ENCODE data around the gene RBPJL. TPM values are rescaled to one million over a fixed set of nuclear protein-coding genes. Genes with fewer than 3 reads are reported as not detected.
A peak's percentile ranks its signal among the peaks of the same experiment; 100 is the strongest.

RBPJL gene
- total RNA-seq, 1 experiment from 2014 or later: 0.85 TPM

DNA sequence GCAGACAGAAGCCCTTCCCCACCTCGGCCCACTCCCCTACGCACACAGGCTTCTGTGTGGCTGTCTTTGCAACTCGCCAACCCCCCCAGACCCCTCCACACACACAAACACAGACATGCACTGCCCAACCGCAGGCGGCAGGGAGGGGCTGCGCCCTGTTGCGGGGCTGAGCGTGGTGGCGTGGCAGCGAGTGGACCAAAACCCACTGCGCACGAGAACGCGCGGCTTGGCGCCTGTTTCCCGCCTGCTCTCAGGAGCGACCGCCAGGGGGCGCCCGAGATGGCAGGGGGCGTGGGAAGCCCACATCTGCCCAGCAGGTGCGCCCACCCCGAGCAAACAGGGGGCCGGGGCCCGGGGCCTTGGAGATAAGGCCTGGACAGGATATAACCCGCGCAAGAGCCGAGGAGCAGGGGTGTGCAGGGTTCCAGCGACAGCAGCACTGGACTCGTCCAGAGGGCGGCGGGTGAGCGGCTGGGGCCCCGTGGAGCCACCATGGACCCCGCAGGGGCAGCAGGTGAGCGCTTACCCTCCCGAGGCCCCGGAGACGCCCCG is at the start of gene RBPJL (continued):
- TF ChIP-seq MYBL2 (CRISPR knock-in tag; IDR thresholded peaks at IDR 0.05) (no peak), ZNF671 (CRISPR knock-in tag; IDR thresholded peaks at IDR 0.05) (no peak), FOXJ3 (CRISPR knock-in tag; IDR thresholded peaks at IDR 0.05; ENCODE audit: borderline replicate concordance) (no peak), FOXK1 (CRISPR knock-in tag; IDR thresholded peaks at IDR 0.05) (peak; percentile 42; the same call in 1 of the 2 replicates), MXD4 (CRISPR knock-in tag; IDR thresholded peaks at IDR 0.05; ENCODE audit: borderline replicate concordance) (no peak), GABPB1 (CRISPR knock-in tag; IDR thresholded peaks at IDR 0.05) (no peak), GTF2I (CRISPR knock-in tag; conservative IDR thresholded peaks at IDR 0.05) (no peak), PRRX2 (CRISPR knock-in tag; IDR thresholded peaks at IDR 0.05) (no peak), ELF4 (CRISPR knock-in tag; IDR thresholded peaks at IDR 0.05; ENCODE audit: low read depth) (no peak), SMAD4 (CRISPR knock-in tag; IDR thresholded peaks at IDR 0.05) (no peak), ETV6 (CRISPR knock-in tag; IDR thresholded peaks at IDR 0.05) (peak; percentile 68; the same call in 1 of the 2 replicates), EMX1 (CRISPR knock-in tag; IDR thresholded peaks at IDR 0.05) (no peak), ZNF121 (CRISPR knock-in tag; IDR thresholded peaks at IDR 0.05) (no peak)
- TF ChIP-seq, protein P1, sequence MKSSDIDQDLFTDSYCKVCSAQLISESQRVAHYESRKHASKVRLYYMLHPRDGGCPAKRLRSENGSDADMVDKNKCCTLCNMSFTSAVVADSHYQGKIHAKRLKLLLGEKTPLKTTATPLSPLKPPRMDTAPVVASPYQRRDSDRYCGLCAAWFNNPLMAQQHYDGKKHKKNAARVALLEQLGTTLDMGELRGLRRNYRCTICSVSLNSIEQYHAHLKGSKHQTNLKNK (CRISPR knock-in tag; IDR thresholded peaks at IDR 0.05): no peak
- TF ChIP-seq, protein P2, sequence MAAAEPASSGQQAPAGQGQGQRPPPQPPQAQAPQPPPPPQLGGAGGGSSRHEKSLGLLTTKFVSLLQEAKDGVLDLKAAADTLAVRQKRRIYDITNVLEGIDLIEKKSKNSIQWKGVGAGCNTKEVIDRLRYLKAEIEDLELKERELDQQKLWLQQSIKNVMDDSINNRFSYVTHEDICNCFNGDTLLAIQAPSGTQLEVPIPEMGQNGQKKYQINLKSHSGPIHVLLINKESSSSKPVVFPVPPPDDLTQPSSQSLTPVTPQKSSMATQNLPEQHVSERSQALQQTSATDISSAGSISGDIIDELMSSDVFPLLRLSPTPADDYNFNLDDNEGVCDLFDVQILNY (CRISPR knock-in tag; IDR thresholded peaks at IDR 0.05): peak; percentile 94
- TF ChIP-seq, protein P3, sequence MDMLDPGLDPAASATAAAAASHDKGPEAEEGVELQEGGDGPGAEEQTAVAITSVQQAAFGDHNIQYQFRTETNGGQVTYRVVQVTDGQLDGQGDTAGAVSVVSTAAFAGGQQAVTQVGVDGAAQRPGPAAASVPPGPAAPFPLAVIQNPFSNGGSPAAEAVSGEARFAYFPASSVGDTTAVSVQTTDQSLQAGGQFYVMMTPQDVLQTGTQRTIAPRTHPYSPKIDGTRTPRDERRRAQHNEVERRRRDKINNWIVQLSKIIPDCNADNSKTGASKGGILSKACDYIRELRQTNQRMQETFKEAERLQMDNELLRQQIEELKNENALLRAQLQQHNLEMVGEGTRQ (CRISPR knock-in tag; IDR thresholded peaks at IDR 0.05): no peak
- TF ChIP-seq, protein P4, sequence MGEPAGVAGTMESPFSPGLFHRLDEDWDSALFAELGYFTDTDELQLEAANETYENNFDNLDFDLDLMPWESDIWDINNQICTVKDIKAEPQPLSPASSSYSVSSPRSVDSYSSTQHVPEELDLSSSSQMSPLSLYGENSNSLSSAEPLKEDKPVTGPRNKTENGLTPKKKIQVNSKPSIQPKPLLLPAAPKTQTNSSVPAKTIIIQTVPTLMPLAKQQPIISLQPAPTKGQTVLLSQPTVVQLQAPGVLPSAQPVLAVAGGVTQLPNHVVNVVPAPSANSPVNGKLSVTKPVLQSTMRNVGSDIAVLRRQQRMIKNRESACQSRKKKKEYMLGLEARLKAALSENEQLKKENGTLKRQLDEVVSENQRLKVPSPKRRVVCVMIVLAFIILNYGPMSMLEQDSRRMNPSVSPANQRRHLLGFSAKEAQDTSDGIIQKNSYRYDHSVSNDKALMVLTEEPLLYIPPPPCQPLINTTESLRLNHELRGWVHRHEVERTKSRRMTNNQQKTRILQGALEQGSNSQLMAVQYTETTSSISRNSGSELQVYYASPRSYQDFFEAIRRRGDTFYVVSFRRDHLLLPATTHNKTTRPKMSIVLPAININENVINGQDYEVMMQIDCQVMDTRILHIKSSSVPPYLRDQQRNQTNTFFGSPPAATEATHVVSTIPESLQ (CRISPR knock-in tag; IDR thresholded peaks at IDR 0.05): no peak
- TF ChIP-seq, protein P5, sequence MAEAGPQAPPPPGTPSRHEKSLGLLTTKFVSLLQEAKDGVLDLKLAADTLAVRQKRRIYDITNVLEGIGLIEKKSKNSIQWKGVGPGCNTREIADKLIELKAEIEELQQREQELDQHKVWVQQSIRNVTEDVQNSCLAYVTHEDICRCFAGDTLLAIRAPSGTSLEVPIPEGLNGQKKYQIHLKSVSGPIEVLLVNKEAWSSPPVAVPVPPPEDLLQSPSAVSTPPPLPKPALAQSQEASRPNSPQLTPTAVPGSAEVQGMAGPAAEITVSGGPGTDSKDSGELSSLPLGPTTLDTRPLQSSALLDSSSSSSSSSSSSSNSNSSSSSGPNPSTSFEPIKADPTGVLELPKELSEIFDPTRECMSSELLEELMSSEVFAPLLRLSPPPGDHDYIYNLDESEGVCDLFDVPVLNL (CRISPR knock-in tag; IDR thresholded peaks at IDR 0.05; ENCODE audit: borderline replicate concordance, low read depth): peak; percentile 89
- TF ChIP-seq, protein P6, sequence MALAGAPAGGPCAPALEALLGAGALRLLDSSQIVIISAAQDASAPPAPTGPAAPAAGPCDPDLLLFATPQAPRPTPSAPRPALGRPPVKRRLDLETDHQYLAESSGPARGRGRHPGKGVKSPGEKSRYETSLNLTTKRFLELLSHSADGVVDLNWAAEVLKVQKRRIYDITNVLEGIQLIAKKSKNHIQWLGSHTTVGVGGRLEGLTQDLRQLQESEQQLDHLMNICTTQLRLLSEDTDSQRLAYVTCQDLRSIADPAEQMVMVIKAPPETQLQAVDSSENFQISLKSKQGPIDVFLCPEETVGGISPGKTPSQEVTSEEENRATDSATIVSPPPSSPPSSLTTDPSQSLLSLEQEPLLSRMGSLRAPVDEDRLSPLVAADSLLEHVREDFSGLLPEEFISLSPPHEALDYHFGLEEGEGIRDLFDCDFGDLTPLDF (CRISPR knock-in tag; IDR thresholded peaks at IDR 0.05): 0 out of 2 replicates have a peak, but pooled peaks have one; percentile 29

DNA sequence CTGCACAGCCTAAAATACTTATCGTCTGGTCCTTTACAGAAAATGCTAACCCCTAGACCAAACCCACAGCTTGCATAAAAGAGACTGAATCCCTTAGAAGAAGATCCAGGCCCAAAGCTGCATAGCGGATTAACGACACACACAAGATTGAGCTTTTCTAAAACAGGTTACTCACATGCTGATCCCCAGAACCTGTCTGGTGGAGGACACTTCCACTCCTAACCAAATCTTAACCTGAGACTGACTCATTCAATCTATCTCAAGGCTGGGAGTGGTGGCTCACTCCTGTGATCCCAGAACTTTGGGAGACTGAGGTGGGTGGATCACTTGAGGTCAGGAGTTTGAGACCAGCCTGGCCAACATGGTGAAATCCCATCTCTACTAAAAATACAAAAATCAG is 49.5 kb upstream of the RBPJL start:
- Mint-ChIP-seq H3K27ac (no peak overlapping the region), H3K9me3 (no peaks in the 10 kb centered on the region), H3K4me1 (peaks cover 9% of the 10 kb centered on the region), H3K4me3 (no peak overlapping the region), H3K36me3 (no peaks in the 10 kb centered on the region), H3K27me3 (ENCODE audit: low read depth) (peaks cover under 1% of the 10 kb centered on the region; the same call in 1 of the 2 replicates)
- ChIA-PET CTCF (no interaction called here), POLR2A (no interaction called here)
- DNase-seq (ENCODE audit: low spot score): no peak
- ATAC-seq: no peak
- TF ChIP-seq, protein P7, sequence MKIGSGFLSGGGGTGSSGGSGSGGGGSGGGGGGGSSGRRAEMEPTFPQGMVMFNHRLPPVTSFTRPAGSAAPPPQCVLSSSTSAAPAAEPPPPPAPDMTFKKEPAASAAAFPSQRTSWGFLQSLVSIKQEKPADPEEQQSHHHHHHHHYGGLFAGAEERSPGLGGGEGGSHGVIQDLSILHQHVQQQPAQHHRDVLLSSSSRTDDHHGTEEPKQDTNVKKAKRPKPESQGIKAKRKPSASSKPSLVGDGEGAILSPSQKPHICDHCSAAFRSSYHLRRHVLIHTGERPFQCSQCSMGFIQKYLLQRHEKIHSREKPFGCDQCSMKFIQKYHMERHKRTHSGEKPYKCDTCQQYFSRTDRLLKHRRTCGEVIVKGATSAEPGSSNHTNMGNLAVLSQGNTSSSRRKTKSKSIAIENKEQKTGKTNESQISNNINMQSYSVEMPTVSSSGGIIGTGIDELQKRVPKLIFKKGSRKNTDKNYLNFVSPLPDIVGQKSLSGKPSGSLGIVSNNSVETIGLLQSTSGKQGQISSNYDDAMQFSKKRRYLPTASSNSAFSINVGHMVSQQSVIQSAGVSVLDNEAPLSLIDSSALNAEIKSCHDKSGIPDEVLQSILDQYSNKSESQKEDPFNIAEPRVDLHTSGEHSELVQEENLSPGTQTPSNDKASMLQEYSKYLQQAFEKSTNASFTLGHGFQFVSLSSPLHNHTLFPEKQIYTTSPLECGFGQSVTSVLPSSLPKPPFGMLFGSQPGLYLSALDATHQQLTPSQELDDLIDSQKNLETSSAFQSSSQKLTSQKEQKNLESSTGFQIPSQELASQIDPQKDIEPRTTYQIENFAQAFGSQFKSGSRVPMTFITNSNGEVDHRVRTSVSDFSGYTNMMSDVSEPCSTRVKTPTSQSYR (CRISPR knock-in tag; IDR thresholded peaks at IDR 0.05): no peak
- TF ChIP-seq NR3C1 (CRISPR knock-in tag; conservative IDR thresholded peaks at IDR 0.05; ENCODE audit: low read depth): no peak
- TF ChIP-seq, protein P8, sequence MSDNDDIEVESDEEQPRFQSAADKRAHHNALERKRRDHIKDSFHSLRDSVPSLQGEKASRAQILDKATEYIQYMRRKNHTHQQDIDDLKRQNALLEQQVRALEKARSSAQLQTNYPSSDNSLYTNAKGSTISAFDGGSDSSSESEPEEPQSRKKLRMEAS (CRISPR knock-in tag; IDR thresholded peaks at IDR 0.05): no peak
- TF ChIP-seq, protein P9, sequence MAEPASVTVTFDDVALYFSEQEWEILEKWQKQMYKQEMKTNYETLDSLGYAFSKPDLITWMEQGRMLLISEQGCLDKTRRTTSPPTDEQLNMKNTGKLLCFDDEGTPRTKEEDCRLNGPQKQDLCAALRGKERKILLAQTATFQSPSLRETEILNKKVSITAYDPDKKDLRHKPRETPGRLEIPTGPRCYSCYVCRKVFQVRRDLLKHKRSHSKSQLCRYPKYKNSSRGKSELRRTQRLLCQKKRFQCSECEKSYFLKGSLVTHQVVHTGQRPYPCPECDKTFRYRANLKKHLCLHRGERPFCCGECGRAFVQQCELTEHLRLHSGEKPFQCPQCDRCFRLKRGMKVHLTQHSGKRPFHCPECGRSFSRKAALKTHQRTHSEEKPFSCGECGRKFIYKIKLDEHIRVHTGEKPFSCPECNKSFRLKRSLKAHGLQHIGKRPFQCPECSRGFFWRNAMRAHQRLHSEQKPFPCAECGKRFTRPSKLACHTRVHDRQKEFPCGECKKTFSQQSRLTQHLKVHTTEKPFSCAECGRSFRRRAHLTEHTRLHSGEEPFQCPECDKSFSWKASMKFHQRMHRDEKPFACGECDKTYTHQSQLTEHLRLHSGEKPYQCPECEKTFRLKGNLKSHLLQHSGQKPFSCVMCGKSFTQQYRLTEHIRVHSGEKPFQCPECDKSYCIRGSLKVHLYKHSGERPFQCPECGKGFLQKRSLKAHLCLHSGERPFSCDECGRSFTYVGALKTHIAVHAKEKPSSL (CRISPR knock-in tag; conservative IDR thresholded peaks at IDR 0.05): no peak
- TF ChIP-seq ZBTB21 (CRISPR knock-in tag; IDR thresholded peaks at IDR 0.05; ENCODE audit: borderline replicate concordance): no peak
- no peak for TF ChIP-seq MXD4 (CRISPR knock-in tag; IDR thresholded peaks at IDR 0.05; ENCODE audit: borderline replicate concordance)
- TF ChIP-seq, protein P10, sequence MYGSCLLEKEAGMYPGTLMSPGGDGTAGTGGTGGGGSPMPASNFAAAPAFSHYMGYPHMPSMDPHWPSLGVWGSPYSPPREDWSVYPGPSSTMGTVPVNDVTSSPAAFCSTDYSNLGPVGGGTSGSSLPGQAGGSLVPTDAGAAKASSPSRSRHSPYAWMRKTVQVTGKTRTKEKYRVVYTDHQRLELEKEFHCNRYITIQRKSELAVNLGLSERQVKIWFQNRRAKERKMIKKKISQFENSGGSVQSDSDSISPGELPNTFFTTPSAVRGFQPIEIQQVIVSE (CRISPR knock-in tag; IDR thresholded peaks at IDR 0.05; ENCODE audit: borderline replicate concordance): no peak

Measured in WTC11 (cell line).